GM23338 (cell line): ENCODE results near the gene CXCL10. TPM values are rescaled to one million over a fixed set of nuclear protein-coding genes. Genes with fewer than 3 reads are reported as not detected.

Source experiments
- ATAC-seq: fragments of 200-7000 bp; cut with Tn5 transposase; 3 replicates; pipeline ENCODE4 v1.9.1; 2020
- DNase-seq: peaks from one replicate; pipeline ENCODE4 v3.0.0-alpha.2; 2015; ENCODE audit warnings: low spot score
- H2AFZ ChIP-seq: fragments of 200-600 bp; sonication (generic); 2 replicates; pipeline ENCODE4 v1.8.0; 2016; ENCODE audit warnings: antibody characterized with exemption, mild to moderate bottlenecking, moderate library complexity
- H3F3A ChIP-seq: fragments of 200-600 bp; sonication (generic); replicated peaks from 2 replicates; pipeline ENCODE4 v1.8.0; 2017; ENCODE audit warnings: antibody characterized with exemption, mixed run types, low read depth
- H3K27ac ChIP-seq: fragments of 200-600 bp; sonication (generic); 2 replicates; pipeline ENCODE4 v1.6.1; 2016; ENCODE audit warnings: low read depth
- H3K27me3 ChIP-seq: fragments of 200-600 bp; sonication (generic); 2 replicates; pipeline ENCODE4 v1.8.0; 2016; ENCODE audit warnings: mild to moderate bottlenecking, mixed run types, moderate library complexity; ENCODE audit not compliant: insufficient read depth
- H3K36me3 ChIP-seq: fragments of 200-600 bp; sonication (generic); 2 replicates; pipeline ENCODE4 v1.8.0; 2016; ENCODE audit warnings: mild to moderate bottlenecking; ENCODE audit not compliant: insufficient read depth
- H3K4me1 ChIP-seq: fragments of 200-600 bp; sonication (generic); 2 replicates; pipeline ENCODE4 v1.8.0; 2016; ENCODE audit warnings: mild to moderate bottlenecking, moderate library complexity; ENCODE audit not compliant: insufficient read depth
- H3K4me2 ChIP-seq: fragments of 200-600 bp; sonication (generic); 2 replicates; pipeline ENCODE4 v1.7.1; 2017; ENCODE audit warnings: mixed run types
- H3K4me3 ChIP-seq: fragments of 200-600 bp; sonication (generic); 2 replicates; pipeline ENCODE4 v1.6.1; 2016; ENCODE audit warnings: mixed run types
- H3K79me2 ChIP-seq: fragments of 200-600 bp; sonication (generic); replicated peaks from 2 replicates; pipeline ENCODE4 v1.8.0; 2017; ENCODE audit warnings: mild to moderate bottlenecking; ENCODE audit not compliant: insufficient read depth
- H3K9me2 ChIP-seq: fragments of 200-600 bp; sonication (generic); 2 replicates; pipeline ENCODE4 v1.8.0; 2017; ENCODE audit not compliant: insufficient read depth
- H4K20me1 ChIP-seq: fragments of 200-600 bp; sonication (generic); replicated peaks from 2 replicates; pipeline ENCODE4 v1.8.0; 2017; ENCODE audit warnings: mild to moderate bottlenecking; ENCODE audit not compliant: insufficient read depth
- H3K27ac Mint-ChIP-seq: 2 replicates; pipeline ENCODE4 v1.8.0; 2020; ENCODE audit warnings: inconsistent platforms, mild to moderate bottlenecking, moderate library complexity, mixed read lengths
- H3K27me3 Mint-ChIP-seq: 3 replicates; pipeline ENCODE4 v1.8.0; 2022; ENCODE audit warnings: low read depth, mild to moderate bottlenecking, moderate library complexity, mixed read lengths, inconsistent platforms; ENCODE audit not compliant: insufficient read depth, poor library complexity
- H3K36me3 Mint-ChIP-seq: 3 replicates; pipeline ENCODE4 v1.8.0; 2021; ENCODE audit warnings: low read depth, mild to moderate bottlenecking, inconsistent platforms, moderate library complexity, mixed read lengths
- H3K4me1 Mint-ChIP-seq: 3 replicates; pipeline ENCODE4 v1.8.0; 2020; ENCODE audit warnings: mild to moderate bottlenecking, inconsistent platforms, mixed read lengths
- H3K4me3 Mint-ChIP-seq: 3 replicates; pipeline ENCODE4 v1.8.0; 2021; ENCODE audit warnings: moderate library complexity, mild to moderate bottlenecking, inconsistent platforms, mixed read lengths
- H3K9me3 Mint-ChIP-seq: 3 replicates; pipeline ENCODE4 v1.8.0; 2020; ENCODE audit warnings: moderate library complexity, mild to moderate bottlenecking, inconsistent platforms, mixed read lengths
- EZH2 ChIP-seq: fragments of 200-600 bp; sonication (generic); IDR thresholded peaks from one replicate; pipeline ENCODE4 v1.8.0; 2017; ENCODE audit warnings: antibody characterized with exemption, mild to moderate bottlenecking, low read depth; ENCODE audit not compliant: unreplicated experiment
- EZH2phosphoT487 ChIP-seq: fragments of 200-600 bp; sonication (generic); IDR thresholded peaks from one replicate; pipeline ENCODE4 v1.8.1; 2018; ENCODE audit warnings: antibody characterized with exemption; ENCODE audit not compliant: unreplicated experiment
- JUNB ChIP-seq: IDR thresholded peaks from one replicate; pipeline ENCODE4 v1.6.1; 2016; ENCODE audit warnings: antibody characterized with exemption; ENCODE audit not compliant: unreplicated experiment
- POLR2AphosphoS5 ChIP-seq: IDR thresholded peaks from 2 replicates; pipeline ENCODE4 v1.6.1; 2016; ENCODE audit warnings: antibody characterized with exemption, low read depth
- STAT1 ChIP-seq: IDR thresholded peaks from one replicate; pipeline ENCODE4 v1.6.1; 2016; ENCODE audit warnings: antibody characterized with exemption; ENCODE audit not compliant: unreplicated experiment
- ZNF114 ChIP-seq: fragments of 250-450 bp; sonication (Bioruptor Pico); IDR thresholded peaks from 2 replicates; pipeline ENCODE4 v1.5.0; 2020; ENCODE audit warnings: mild to moderate bottlenecking, moderate library complexity
- ZNF331 ChIP-seq: fragments of 250-450 bp; sonication (Bioruptor Pico); IDR thresholded peaks from 2 replicates; pipeline ENCODE4 v1.5.0; 2020; ENCODE audit warnings: low read depth, mild to moderate bottlenecking, moderate library complexity
- polyA plus RNA-seq: library from polyadenylated mRNA; unstranded; fragments of >200 nt; fragmentation: Nextera tagmentation; extraction: Ambion mirVana; gene quantifications from 2 replicates; pipeline ENCODE4 v1.2.1, GENCODE V29; 2016
- total RNA-seq: library from RNA; depleted of rRNA; stranded (reverse); fragments of >200 nt; shearing (Covaris generic); gene quantifications from 2 replicates; pipeline ENCODE4 v1.2.3, GENCODE V29; 2014
- TF ChIP-seq, protein P1 (sequence below): fragments of 250-450 bp; sonication (Bioruptor Pico); IDR thresholded peaks from 2 replicates; pipeline ENCODE4 v1.5.0; 2020; ENCODE audit warnings: mild to moderate bottlenecking, moderate library complexity
- TF ChIP-seq, protein P2 (sequence below): IDR thresholded peaks from one replicate; pipeline ENCODE4 v1.6.1; 2018; ENCODE audit warnings: antibody characterized with exemption; ENCODE audit not compliant: unreplicated experiment
- TF ChIP-seq, protein P3 (sequence below), 2 experiments: fragments of 200-600 bp in 1 of 2; sonication (generic) in 1 of 2; conservative IDR thresholded peaks; 2 replicates each; pipeline versions ENCODE4 v1.5.1 to v1.6.1; 2016 to 2017; ENCODE audit warnings: antibody characterized with exemption in 2 of 2, low read depth in 2 of 2, mild to moderate bottlenecking in 2 of 2, moderate library complexity in 1 of 2
- TF ChIP-seq, protein P4 (sequence below): IDR thresholded peaks from 2 replicates; pipeline ENCODE4 v1.6.1; 2016; ENCODE audit warnings: antibody characterized with exemption

The CXCL10 gene
- total and polyA plus RNA-seq, 2 experiments from 2014 or later: not detected

DNA sequence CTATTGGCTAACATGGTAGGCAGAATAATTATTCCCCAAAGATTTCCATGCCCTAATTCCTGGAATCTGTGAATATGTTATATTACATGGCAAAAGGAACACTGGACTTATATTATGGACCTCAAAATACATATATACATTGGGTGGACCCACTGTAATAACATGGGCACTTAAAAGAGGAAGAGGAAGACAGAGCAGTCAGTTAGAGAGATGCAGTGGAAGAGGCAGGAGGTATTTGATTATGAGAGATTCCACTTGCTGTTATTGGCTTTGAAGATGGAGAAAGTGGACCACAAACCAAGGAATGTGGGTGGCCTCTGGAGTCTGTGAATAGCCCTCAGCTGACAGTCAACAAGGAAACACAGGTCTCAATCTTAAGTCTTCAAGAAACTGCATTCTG is 37.2 kb upstream of the CXCL10 start (continued):
- TF ChIP-seq, protein P1, sequence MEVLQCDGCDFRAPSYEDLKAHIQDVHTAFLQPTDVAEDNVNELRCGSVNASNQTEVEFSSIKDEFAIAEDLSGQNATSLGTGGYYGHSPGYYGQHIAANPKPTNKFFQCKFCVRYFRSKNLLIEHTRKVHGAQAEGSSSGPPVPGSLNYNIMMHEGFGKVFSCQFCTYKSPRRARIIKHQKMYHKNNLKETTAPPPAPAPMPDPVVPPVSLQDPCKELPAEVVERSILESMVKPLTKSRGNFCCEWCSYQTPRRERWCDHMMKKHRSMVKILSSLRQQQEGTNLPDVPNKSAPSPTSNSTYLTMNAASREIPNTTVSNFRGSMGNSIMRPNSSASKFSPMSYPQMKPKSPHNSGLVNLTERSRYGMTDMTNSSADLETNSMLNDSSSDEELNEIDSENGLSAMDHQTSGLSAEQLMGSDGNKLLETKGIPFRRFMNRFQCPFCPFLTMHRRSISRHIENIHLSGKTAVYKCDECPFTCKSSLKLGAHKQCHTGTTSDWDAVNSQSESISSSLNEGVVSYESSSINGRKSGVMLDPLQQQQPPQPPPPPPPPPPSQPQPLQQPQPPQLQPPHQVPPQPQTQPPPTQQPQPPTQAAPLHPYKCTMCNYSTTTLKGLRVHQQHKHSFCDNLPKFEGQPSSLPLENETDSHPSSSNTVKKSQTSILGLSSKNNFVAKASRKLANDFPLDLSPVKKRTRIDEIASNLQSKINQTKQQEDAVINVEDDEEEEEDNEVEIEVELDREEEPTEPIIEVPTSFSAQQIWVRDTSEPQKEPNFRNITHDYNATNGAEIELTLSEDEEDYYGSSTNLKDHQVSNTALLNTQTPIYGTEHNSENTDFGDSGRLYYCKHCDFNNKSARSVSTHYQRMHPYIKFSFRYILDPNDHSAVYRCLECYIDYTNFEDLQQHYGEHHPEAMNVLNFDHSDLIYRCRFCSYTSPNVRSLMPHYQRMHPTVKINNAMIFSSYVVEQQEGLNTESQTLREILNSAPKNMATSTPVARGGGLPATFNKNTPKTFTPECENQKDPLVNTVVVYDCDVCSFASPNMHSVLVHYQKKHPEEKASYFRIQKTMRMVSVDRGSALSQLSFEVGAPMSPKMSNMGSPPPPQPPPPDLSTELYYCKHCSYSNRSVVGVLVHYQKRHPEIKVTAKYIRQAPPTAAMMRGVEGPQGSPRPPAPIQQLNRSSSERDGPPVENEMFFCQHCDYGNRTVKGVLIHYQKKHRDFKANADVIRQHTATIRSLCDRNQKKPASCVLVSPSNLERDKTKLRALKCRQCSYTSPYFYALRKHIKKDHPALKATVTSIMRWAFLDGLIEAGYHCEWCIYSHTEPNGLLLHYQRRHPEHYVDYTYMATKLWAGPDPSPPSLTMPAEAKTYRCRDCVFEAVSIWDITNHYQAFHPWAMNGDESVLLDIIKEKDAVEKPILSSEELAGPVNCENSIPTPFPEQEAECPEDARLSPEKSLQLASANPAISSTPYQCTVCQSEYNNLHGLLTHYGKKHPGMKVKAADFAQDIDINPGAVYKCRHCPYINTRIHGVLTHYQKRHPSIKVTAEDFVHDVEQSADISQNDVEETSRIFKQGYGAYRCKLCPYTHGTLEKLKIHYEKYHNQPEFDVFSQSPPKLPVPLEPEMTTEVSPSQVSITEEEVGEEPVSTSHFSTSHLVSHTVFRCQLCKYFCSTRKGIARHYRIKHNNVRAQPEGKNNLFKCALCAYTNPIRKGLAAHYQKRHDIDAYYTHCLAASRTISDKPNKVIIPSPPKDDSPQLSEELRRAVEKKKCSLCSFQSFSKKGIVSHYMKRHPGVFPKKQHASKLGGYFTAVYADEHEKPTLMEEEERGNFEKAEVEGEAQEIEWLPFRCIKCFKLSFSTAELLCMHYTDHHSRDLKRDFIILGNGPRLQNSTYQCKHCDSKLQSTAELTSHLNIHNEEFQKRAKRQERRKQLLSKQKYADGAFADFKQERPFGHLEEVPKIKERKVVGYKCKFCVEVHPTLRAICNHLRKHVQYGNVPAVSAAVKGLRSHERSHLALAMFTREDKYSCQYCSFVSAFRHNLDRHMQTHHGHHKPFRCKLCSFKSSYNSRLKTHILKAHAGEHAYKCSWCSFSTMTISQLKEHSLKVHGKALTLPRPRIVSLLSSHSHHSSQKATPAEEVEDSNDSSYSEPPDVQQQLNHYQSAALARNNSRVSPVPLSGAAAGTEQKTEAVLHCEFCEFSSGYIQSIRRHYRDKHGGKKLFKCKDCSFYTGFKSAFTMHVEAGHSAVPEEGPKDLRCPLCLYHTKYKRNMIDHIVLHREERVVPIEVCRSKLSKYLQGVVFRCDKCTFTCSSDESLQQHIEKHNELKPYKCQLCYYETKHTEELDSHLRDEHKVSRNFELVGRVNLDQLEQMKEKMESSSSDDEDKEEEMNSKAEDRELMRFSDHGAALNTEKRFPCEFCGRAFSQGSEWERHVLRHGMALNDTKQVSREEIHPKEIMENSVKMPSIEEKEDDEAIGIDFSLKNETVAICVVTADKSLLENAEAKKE (CRISPR knock-in tag): no peak
- TF ChIP-seq JUNB: no peak
- TF ChIP-seq EZH2: no peak

DNA sequence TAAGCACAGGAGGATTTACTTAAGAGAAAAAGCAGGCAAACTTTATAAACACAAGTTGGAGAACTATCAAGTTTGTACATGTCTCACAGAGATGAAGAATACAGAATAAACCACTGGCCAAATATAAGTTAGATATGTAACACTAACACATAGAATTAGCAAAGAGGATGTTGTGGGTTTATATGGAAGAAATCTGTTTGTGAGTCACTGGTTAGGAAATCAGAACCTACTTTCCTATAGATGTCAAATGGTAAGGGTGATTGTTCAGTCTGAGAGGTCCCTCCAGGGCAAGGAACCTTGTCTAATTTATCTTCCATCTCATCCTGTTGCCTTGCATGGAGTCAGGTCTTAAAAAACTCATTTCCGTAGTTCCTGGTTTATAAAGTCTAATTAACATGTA is 36.5 kb upstream of the CXCL10 start:
- Mint-ChIP-seq H3K27ac (no peak overlapping the region), H3K36me3 (no peaks in the 10 kb centered on the region), H3K27me3 (peaks cover 2% of the 10 kb centered on the region), H3K4me1 (peaks cover 21% of the 10 kb centered on the region), H3K4me3 (no peak overlapping the region), H3K9me3 (no peaks in the 10 kb centered on the region)
- no peaks in the 10 kb centered on the region for H4K20me1 ChIP-seq
- no peak overlapping the region for H2AFZ ChIP-seq
- H3K27me3 ChIP-seq: no peaks in the 10 kb centered on the region
- no peaks in the 10 kb centered on the region for H3K36me3 ChIP-seq
- H3K79me2 ChIP-seq: no peaks in the 10 kb centered on the region
- H3K27ac ChIP-seq: no peak overlapping the region
- DNase-seq (no peak), ATAC-seq (no peak)
- no peak overlapping the region for H3K4me2 ChIP-seq
- H3K4me1 ChIP-seq: peaks cover 17% of the 10 kb centered on the region
- H3K9me2 ChIP-seq: no peaks in the 10 kb centered on the region
- H3F3A ChIP-seq: no peaks in the 10 kb centered on the region
- no peak overlapping the region for H3K4me3 ChIP-seq
- no peak for TF ChIP-seq ZNF331 (CRISPR knock-in tag)
- TF ChIP-seq, protein P2, sequence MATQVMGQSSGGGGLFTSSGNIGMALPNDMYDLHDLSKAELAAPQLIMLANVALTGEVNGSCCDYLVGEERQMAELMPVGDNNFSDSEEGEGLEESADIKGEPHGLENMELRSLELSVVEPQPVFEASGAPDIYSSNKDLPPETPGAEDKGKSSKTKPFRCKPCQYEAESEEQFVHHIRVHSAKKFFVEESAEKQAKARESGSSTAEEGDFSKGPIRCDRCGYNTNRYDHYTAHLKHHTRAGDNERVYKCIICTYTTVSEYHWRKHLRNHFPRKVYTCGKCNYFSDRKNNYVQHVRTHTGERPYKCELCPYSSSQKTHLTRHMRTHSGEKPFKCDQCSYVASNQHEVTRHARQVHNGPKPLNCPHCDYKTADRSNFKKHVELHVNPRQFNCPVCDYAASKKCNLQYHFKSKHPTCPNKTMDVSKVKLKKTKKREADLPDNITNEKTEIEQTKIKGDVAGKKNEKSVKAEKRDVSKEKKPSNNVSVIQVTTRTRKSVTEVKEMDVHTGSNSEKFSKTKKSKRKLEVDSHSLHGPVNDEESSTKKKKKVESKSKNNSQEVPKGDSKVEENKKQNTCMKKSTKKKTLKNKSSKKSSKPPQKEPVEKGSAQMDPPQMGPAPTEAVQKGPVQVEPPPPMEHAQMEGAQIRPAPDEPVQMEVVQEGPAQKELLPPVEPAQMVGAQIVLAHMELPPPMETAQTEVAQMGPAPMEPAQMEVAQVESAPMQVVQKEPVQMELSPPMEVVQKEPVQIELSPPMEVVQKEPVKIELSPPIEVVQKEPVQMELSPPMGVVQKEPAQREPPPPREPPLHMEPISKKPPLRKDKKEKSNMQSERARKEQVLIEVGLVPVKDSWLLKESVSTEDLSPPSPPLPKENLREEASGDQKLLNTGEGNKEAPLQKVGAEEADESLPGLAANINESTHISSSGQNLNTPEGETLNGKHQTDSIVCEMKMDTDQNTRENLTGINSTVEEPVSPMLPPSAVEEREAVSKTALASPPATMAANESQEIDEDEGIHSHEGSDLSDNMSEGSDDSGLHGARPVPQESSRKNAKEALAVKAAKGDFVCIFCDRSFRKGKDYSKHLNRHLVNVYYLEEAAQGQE: no peak
- TF ChIP-seq, protein P3, sequence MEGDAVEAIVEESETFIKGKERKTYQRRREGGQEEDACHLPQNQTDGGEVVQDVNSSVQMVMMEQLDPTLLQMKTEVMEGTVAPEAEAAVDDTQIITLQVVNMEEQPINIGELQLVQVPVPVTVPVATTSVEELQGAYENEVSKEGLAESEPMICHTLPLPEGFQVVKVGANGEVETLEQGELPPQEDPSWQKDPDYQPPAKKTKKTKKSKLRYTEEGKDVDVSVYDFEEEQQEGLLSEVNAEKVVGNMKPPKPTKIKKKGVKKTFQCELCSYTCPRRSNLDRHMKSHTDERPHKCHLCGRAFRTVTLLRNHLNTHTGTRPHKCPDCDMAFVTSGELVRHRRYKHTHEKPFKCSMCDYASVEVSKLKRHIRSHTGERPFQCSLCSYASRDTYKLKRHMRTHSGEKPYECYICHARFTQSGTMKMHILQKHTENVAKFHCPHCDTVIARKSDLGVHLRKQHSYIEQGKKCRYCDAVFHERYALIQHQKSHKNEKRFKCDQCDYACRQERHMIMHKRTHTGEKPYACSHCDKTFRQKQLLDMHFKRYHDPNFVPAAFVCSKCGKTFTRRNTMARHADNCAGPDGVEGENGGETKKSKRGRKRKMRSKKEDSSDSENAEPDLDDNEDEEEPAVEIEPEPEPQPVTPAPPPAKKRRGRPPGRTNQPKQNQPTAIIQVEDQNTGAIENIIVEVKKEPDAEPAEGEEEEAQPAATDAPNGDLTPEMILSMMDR (conservative IDR thresholded peaks at IDR 0.05; ENCODE audit: low read depth in 2 of 2): no peak
- no peak for TF ChIP-seq EZH2phosphoT487
- TF ChIP-seq STAT1: no peak
- no peak for TF ChIP-seq EZH2
- TF ChIP-seq ZNF114: no peak
- TF ChIP-seq, protein P4, sequence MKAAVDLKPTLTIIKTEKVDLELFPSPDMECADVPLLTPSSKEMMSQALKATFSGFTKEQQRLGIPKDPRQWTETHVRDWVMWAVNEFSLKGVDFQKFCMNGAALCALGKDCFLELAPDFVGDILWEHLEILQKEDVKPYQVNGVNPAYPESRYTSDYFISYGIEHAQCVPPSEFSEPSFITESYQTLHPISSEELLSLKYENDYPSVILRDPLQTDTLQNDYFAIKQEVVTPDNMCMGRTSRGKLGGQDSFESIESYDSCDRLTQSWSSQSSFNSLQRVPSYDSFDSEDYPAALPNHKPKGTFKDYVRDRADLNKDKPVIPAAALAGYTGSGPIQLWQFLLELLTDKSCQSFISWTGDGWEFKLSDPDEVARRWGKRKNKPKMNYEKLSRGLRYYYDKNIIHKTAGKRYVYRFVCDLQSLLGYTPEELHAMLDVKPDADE: no peak
- no peak for TF ChIP-seq POLR2AphosphoS5
